Coronary artery (tissue), 2 donors: ENCODE data around the gene NAT14.

Experiments
- DNase-seq: peaks from one replicate; pipeline ENCODE4 v3.0.0-alpha.2; 2017; ENCODE audit warnings: low spot score
- H3K27ac ChIP-seq, 2 donors: fragments of 200-600 bp; sonication (generic); one replicate each; pipeline ENCODE4 v1.5.1; 2016 to 2019
- H3K4me3 ChIP-seq: fragments of 200-600 bp; sonication (generic); 2 replicates; pipeline ENCODE4 v1.5.1; 2016; ENCODE audit warnings: mild to moderate bottlenecking, moderate library complexity
- CTCF ChIP-seq: fragments of 200-600 bp; sonication (generic); IDR thresholded peaks from one replicate; pipeline ENCODE4 v1.5.1; 2019; ENCODE audit warnings: antibody characterized with exemption

Gene NAT14

GRCh38 chr19:55441692-55442321 lies 43.2 kb upstream of the NAT14 start:
- Histone ChIP-seq H3K4me3 (no peak overlapping the region), H3K27ac (no peak overlapping the region)
- TF ChIP-seq CTCF = no peak
- no peak for DNase-seq

- no peak overlapping the region for H3K27ac ChIP-seq
These were observed 42.5 kb upstream of the NAT14 start for GRCh38 chr19:55442372-55442961.

GRCh38 chr19:55443045-55443823 lies 41.8 kb upstream of the NAT14 start, which contains the start of gene SHISA7:
SHISA7 (minus strand) TSS chr19:55443300; CDS start chr19:55442863, 437 bp downstream.
- Histone ChIP-seq H3K4me3 (no peak within 1 kb of the TSS), H3K27ac (no peak within 1 kb of the TSS)
- TF ChIP-seq CTCF = no peak
- DNase-seq = no peak

More at GRCh38 chr19:55442372-55442961, 42.5 kb upstream of the NAT14 start:
- DNase-seq = no peak
- H3K4me3 ChIP-seq = no peak overlapping the region
- no peak for TF ChIP-seq CTCF

- no peak for DNase-seq
- no peak overlapping the region for H3K4me3 ChIP-seq
- no peak overlapping the region for H3K27ac ChIP-seq
- TF ChIP-seq CTCF = no peak
These were observed 41.0 kb upstream of the NAT14 start for GRCh38 chr19:55443824-55444480.

- no peak for TF ChIP-seq CTCF
- Histone ChIP-seq H3K4me3 (no peak overlapping the region), H3K27ac (no peak overlapping the region)
- DNase-seq = no peak
These were observed 40.3 kb upstream of the NAT14 start for GRCh38 chr19:55444646-55445045.

GRCh38 chr19:55446060-55446459 lies 38.9 kb upstream of the NAT14 start:
- DNase-seq = no peak
- no peak overlapping the region for H3K27ac ChIP-seq
- no peak for TF ChIP-seq CTCF
- H3K4me3 ChIP-seq = no peak overlapping the region
